PC-3 (cell line): ENCODE results near the gene ARHGAP15.

Source experiments
- EZH2 ChIP-seq: fragments of 300-600 bp; sonication (generic); IDR thresholded peaks from one replicate; pipeline ENCODE4 v1.6.1; 2017; ENCODE audit warnings: antibody characterized with exemption, mild to moderate bottlenecking, low read length; ENCODE audit not compliant: unreplicated experiment
- TF ChIP-seq, protein P1 (sequence below): fragments of 300-600 bp; sonication (generic); conservative IDR thresholded peaks from 2 replicates; pipeline ENCODE4 v1.5.1; 2017; ENCODE audit warnings: antibody characterized with exemption, low read depth, mild to moderate bottlenecking, low read length

DNA sequence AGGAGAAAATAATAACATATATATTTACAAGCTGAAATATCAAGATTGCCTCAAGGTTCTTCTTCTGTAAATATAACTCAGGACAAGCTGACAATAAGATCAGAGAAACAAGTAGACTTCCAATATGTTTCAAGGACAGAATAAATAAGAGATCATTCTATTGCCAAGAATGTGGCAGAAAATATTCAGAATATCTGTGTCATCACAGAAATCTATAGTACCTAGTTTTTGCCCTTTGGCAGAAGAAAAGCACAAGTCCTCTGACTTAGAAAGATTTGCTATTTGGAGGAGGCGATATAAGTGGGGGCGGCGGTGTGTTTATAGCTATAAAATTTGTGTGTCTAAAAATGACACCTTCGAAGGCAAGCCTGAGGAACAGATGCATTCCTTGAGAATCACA lies 34.3 kb downstream of the ARHGAP15 start:
- TF ChIP-seq, protein P1, sequence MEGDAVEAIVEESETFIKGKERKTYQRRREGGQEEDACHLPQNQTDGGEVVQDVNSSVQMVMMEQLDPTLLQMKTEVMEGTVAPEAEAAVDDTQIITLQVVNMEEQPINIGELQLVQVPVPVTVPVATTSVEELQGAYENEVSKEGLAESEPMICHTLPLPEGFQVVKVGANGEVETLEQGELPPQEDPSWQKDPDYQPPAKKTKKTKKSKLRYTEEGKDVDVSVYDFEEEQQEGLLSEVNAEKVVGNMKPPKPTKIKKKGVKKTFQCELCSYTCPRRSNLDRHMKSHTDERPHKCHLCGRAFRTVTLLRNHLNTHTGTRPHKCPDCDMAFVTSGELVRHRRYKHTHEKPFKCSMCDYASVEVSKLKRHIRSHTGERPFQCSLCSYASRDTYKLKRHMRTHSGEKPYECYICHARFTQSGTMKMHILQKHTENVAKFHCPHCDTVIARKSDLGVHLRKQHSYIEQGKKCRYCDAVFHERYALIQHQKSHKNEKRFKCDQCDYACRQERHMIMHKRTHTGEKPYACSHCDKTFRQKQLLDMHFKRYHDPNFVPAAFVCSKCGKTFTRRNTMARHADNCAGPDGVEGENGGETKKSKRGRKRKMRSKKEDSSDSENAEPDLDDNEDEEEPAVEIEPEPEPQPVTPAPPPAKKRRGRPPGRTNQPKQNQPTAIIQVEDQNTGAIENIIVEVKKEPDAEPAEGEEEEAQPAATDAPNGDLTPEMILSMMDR, result no peak
- TF ChIP-seq EZH2, result no peak
